Stomach (tissue), 9 donors: Measurements from ENCODE around the gene WHAMM. TPM values are rescaled to one million over a fixed set of nuclear protein-coding genes. Genes with fewer than 3 reads are reported as not detected.

Experiments used
- DNase-seq, 2 donors: peaks; one replicate each; pipeline versions ENCODE4 v3.0.0 to v3.0.0-alpha.2; 2013 to 2019
- H3K27ac ChIP-seq, 5 donors: fragments of 200-600 bp in 4 of 5; sonication (generic) in 4 of 5; one replicate each; pipeline ENCODE4 v1.5.1; 2013 to 2019; ENCODE audit warnings: mild to moderate bottlenecking in 1 of 5, moderate library complexity in 1 of 5
- H3K27me3 ChIP-seq, 3 donors: fragments of 200-600 bp; sonication (generic); one replicate each; pipeline ENCODE4 v1.5.1; 2017 to 2019; ENCODE audit warnings: mixed run types in 1 of 3
- H3K36me3 ChIP-seq, 4 donors: fragments of 200-600 bp; sonication (generic); 1 replicate in 3 of 4; 2 replicates in 1 of 4; pipeline ENCODE4 v1.5.1; 2016 to 2019
- H3K4me1 ChIP-seq, 4 donors: fragments of 200-600 bp; sonication (generic); one replicate each; pipeline ENCODE4 v1.5.1; 2016 to 2019
- H3K4me3 ChIP-seq, 4 donors: fragments of 200-600 bp; sonication (generic) in 3 of 4; one replicate each; pipeline ENCODE4 v1.5.1; 2016 to 2019; ENCODE audit warnings: mild to moderate bottlenecking in 1 of 4
- H3K9me3 ChIP-seq, 4 donors: fragments of 200-600 bp; sonication (generic); one replicate each; pipeline ENCODE4 v1.5.1; 2016 to 2019
- CTCF ChIP-seq, 7 experiments: fragments of 450-650 bp in 4 of 7; fragments of 200-600 bp in 3 of 7; sonication (generic) in 3 of 7; IDR thresholded peaks; one replicate each; pipeline ENCODE4 v1.5.1; 2016 to 2019; ENCODE audit warnings: antibody characterized with exemption in 7 of 7, control low read depth in 2 of 7, mild to moderate bottlenecking in 1 of 7
- EP300 ChIP-seq: sonication (generic); formaldehyde crosslinking; IDR thresholded peaks from one replicate; pipeline ENCODE4 v1.6.1; 2017; ENCODE audit warnings: antibody characterized with exemption
- POLR2A ChIP-seq, 4 donors: fragments of 450-650 bp; IDR thresholded peaks; one replicate each; pipeline ENCODE4 v1.6.1; 2016; ENCODE audit warnings: antibody characterized with exemption in 4 of 4, control low read depth in 2 of 4, mild to moderate bottlenecking in 1 of 4, moderate library complexity in 1 of 4
- POLR2AphosphoS5 ChIP-seq, 3 donors: sonication (generic); formaldehyde crosslinking; IDR thresholded peaks; one replicate each; pipeline ENCODE4 v1.6.1; 2016; ENCODE audit warnings: antibody characterized with exemption in 3 of 3
- WGBS, 5 donors: extraction: QIAGEN DNeasy Blood & Tissue Kit in 3 of 5; methylation state at CpG; one replicate each; pipeline versions ENCODE4 v1.1.5 to v1.1.7; 2013 to 2018; 5-methylcytosine and 5-hydroxymethylcytosine counted together
- intact Hi-C: fragments of 100-400 bp; cut with DNase I; formaldehyde crosslinking; loops from one replicate; pipeline ENCODE4 v1.15.1; 2023; ENCODE audit warnings: low total_unique reads
- polyA plus RNA-seq, 3 donors: library from polyadenylated mRNA; stranded (reverse); fragments of 200-250 nt; gene quantifications; one replicate each; pipeline ENCODE4 v1.2.3, GENCODE V29; 2013
- total RNA-seq, 5 donors: library from RNA; depleted of rRNA; stranded (reverse); fragments of >200 nt; gene quantifications; one replicate each; pipeline versions ENCODE4 v1.1.0 to v1.2.3, GENCODE V29; 2014 to 2016
- donor health status: healthy with polysubstance abuse.
- donor health status: Bipolar disorder and iron deficiency.
- donor health status: healthy.

Gene WHAMM
- total and polyA plus RNA-seq, 8 donors = 3.6 to 44.6 (median 7.3) TPM

- Histone ChIP-seq H3K36me3 (peaks cover 0 to 7% (median 0%) of the 10 kb centered on the region in 4 donors), H3K27ac (no peak overlapping the region), H3K4me1 (no peaks in the 10 kb centered on the region), H3K27me3 (no peaks in the 10 kb centered on the region), H3K4me3 (no peak overlapping the region), H3K9me3 (no peaks in the 10 kb centered on the region)
- intact Hi-C loops = no loop called here
- DNase-seq = no peak
- WGBS, 5 donors = 88 to 91% (median 90%) methylated on average over 11 to 12 of the region's 12 CpGs
- no peak for TF ChIP-seq POLR2A (IDR thresholded peaks at IDR 0.05)
- no peak for TF ChIP-seq CTCF (IDR thresholded peaks at IDR 0.05)
- TF ChIP-seq EP300 = no peak
Measured at GRCh38 chr15:82771789-82772607, 37.4 kb upstream of the WHAMM start.

DNA sequence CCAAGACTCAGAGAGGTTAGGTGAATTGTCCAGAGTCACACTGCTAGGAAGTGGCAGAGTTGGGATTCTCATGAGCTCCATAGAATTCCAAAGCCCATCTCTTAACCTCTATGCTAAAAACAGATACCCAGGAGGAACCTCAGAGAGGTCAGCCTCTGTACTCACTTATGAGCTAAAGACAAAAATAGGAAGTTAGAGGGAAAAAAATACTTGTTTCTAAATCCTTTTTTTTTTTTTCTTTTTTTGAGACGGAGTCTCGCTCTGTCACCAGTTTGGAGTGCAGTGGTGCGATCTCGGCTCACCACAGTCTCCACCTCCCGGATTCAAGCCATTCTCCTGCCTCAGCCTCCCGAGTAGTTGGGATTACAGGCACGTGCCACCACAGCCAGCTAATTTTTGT, 34.9 kb upstream of the WHAMM start:
- Histone ChIP-seq H3K36me3 (no peaks in the 10 kb centered on the region), H3K27me3 (no peaks in the 10 kb centered on the region), H3K27ac (no peak overlapping the region), H3K4me1 (no peaks in the 10 kb centered on the region), H3K9me3 (no peaks in the 10 kb centered on the region), H3K4me3 (no peak overlapping the region)
- intact Hi-C loops = no loop called here
- no peak for DNase-seq
- TF ChIP-seq CTCF (IDR thresholded peaks at IDR 0.05) = no peak
- no peak for TF ChIP-seq POLR2A (IDR thresholded peaks at IDR 0.05)
- no peak for TF ChIP-seq POLR2AphosphoS5 (IDR thresholded peaks at IDR 0.05)
- TF ChIP-seq EP300 = no peak
- 81 to 88% (median 84%) methylated on average over 7 of the region's 7 CpGs for WGBS, 5 donors

GRCh38 chr15:82778755-82779154, 30.7 kb upstream of the WHAMM start:
- DNase-seq = no peak
- Histone ChIP-seq H3K27ac (no peak overlapping the region), H3K27me3 (no peaks in the 10 kb centered on the region), H3K4me1 (no peaks in the 10 kb centered on the region), H3K4me3 (no peak overlapping the region), H3K36me3 (no peaks in the 10 kb centered on the region), H3K9me3 (no peaks in the 10 kb centered on the region)
- WGBS, 5 donors = 73 to 86% (median 83%) methylated on average over 3 of the region's 3 CpGs
- intact Hi-C loops = no loop called here
- TF ChIP-seq POLR2AphosphoS5 (IDR thresholded peaks at IDR 0.05) = no peak
- no peak for TF ChIP-seq POLR2A (IDR thresholded peaks at IDR 0.05)
- TF ChIP-seq EP300 = no peak
- no peak for TF ChIP-seq CTCF (IDR thresholded peaks at IDR 0.05)

DNA sequence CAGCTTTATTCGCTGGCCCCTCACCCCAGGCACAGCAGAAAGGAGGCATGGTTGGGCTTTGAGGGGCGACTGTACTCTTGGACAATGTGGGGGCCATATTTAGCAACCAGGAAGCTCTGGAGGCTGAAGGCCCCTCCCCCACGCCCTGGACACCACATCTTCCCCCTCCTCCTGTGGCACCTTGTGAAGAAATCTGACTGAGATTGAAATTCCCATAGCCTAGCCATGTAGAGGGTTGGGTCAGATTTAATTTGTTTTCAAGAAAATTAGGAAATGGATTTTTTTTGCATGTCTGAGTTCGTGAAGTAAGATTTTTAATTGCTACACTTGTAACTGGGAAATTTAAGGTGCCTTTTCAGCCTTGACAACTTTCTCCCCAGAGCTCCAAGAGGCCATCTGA, 28.1 kb upstream of the WHAMM start:
- Histone ChIP-seq H3K4me1 (no peaks in the 10 kb centered on the region), H3K4me3 (no peak overlapping the region), H3K27me3 (no peaks in the 10 kb centered on the region), H3K27ac (no peak overlapping the region), H3K36me3 (no peaks in the 10 kb centered on the region), H3K9me3 (no peaks in the 10 kb centered on the region)
- 69 to 89% (median 77%) methylated on average over 4 of the region's 4 CpGs for WGBS, 5 donors
- intact Hi-C loops = no loop called here
- TF ChIP-seq POLR2AphosphoS5 (IDR thresholded peaks at IDR 0.05) = no peak
- TF ChIP-seq CTCF (IDR thresholded peaks at IDR 0.05) = no peak
- no peak for TF ChIP-seq POLR2A (IDR thresholded peaks at IDR 0.05)
- TF ChIP-seq EP300 = no peak
- no peak for DNase-seq
